ENCODE results near the gene ITSN2. TPM values are rescaled to one million over a fixed set of nuclear protein-coding genes. Genes with fewer than 3 reads are reported as not detected.

Gene ITSN2
- total and polyA plus RNA-seq, 2 donors (not counting 1 experiment from before 2014, with no cell fraction given) = 23.1 to 43.4 TPM

GRCh38 chr2:24160761-24161160 lies 199.6 kb downstream of the ITSN2 start:
- H3K79me2 ChIP-seq (ENCODE audit: control insufficient read depth, insufficient read depth, low read length) = no peaks in the 10 kb centered on the region

GRCh38 chr2:24159708-24160107 lies 200.6 kb downstream of the ITSN2 start:
- H4K20me1 ChIP-seq (ENCODE audit: control insufficient read depth, extremely low read depth, insufficient read depth, low read length) = no peaks in the 10 kb centered on the region
- H3K4me3 ChIP-seq (replicated peaks in 1 of 4; ENCODE audit: control extremely low read depth in 1 of 4, insufficient read depth in 1 of 4, low read depth in 3 of 4, low read length in 4 of 4) = no peak overlapping the region
- no peaks in the 10 kb centered on the region for H3K27me3 ChIP-seq (ENCODE audit: control insufficient read depth, insufficient read depth, low read length)
- H3K79me2 ChIP-seq (ENCODE audit: control insufficient read depth, insufficient read depth, low read length) = no peaks in the 10 kb centered on the region
- H3K4me2 ChIP-seq (ENCODE audit: extremely low read depth, insufficient read depth, low read length) = no peak overlapping the region
- no peak for DNase-seq (ENCODE audit: low read depth in 2 of 2)
- H3K9me3 ChIP-seq (ENCODE audit: control insufficient read depth, insufficient read depth, low read depth, low read length) = no peaks in the 10 kb centered on the region
- no peak overlapping the region for H3K27ac ChIP-seq (ENCODE audit: insufficient read depth, low read length)
- H3K36me3 ChIP-seq (ENCODE audit: control insufficient read depth, insufficient read depth, low read length) = no peaks in the 10 kb centered on the region
- no peak overlapping the region for H2AFZ ChIP-seq (ENCODE audit: low read length)
- no peak overlapping the region for H3K9ac ChIP-seq (ENCODE audit: insufficient read depth, low read length)
- H3K4me1 ChIP-seq (ENCODE audit: control insufficient read depth, extremely low read depth, insufficient read depth, low read length) = no peaks in the 10 kb centered on the region
- TF ChIP-seq CTCF (conservative IDR thresholded peaks at IDR 0.05 in 1 of 2, IDR thresholded peaks at IDR 0.05 in 1 of 2; ENCODE audit: low read depth in 1 of 2, low read length in 2 of 2) (no peak), EZH2 (IDR thresholded peaks at IDR 0.05; ENCODE audit: low read length, missing control alignments) (no peak)

More at GRCh38 chr2:24160761-24161160, 199.6 kb downstream of the ITSN2 start:
- Histone ChIP-seq H3K36me3 (ENCODE audit: control insufficient read depth, insufficient read depth, low read length) (no peaks in the 10 kb centered on the region), H3K4me2 (ENCODE audit: extremely low read depth, insufficient read depth, low read length) (no peak overlapping the region), H3K27me3 (ENCODE audit: control insufficient read depth, insufficient read depth, low read length) (no peaks in the 10 kb centered on the region), H3K9me3 (ENCODE audit: control insufficient read depth, insufficient read depth, low read depth, low read length) (no peaks in the 10 kb centered on the region), H4K20me1 (ENCODE audit: control insufficient read depth, extremely low read depth, insufficient read depth, low read length) (no peaks in the 10 kb centered on the region), H2AFZ (ENCODE audit: low read length) (no peak overlapping the region), H3K4me3 (replicated peaks in 1 of 4; ENCODE audit: control extremely low read depth in 1 of 4, insufficient read depth in 1 of 4, low read depth in 3 of 4, low read length in 4 of 4) (no peak overlapping the region), H3K9ac (ENCODE audit: insufficient read depth, low read length) (no peak overlapping the region), H3K4me1 (ENCODE audit: control insufficient read depth, extremely low read depth, insufficient read depth, low read length) (no peaks in the 10 kb centered on the region), H3K27ac (ENCODE audit: insufficient read depth, low read length) (no peak overlapping the region)
- no peak for DNase-seq (ENCODE audit: low read depth in 2 of 2)
- TF ChIP-seq CTCF (conservative IDR thresholded peaks at IDR 0.05 in 1 of 2, IDR thresholded peaks at IDR 0.05 in 1 of 2; ENCODE audit: low read depth in 1 of 2, low read length in 2 of 2) = no peak
- no peak for TF ChIP-seq EZH2 (IDR thresholded peaks at IDR 0.05; ENCODE audit: low read length, missing control alignments)

GRCh38 chr2:24158131-24158530 lies 202.2 kb downstream of the ITSN2 start:
- DNase-seq (ENCODE audit: low read depth in 2 of 2) = no peak
- no peaks in the 10 kb centered on the region for H3K27me3 ChIP-seq (ENCODE audit: control insufficient read depth, insufficient read depth, low read length)
- H3K4me2 ChIP-seq (ENCODE audit: extremely low read depth, insufficient read depth, low read length) = no peak overlapping the region
- no peaks in the 10 kb centered on the region for H4K20me1 ChIP-seq (ENCODE audit: control insufficient read depth, extremely low read depth, insufficient read depth, low read length)
- no peaks in the 10 kb centered on the region for H3K9me3 ChIP-seq (ENCODE audit: control insufficient read depth, insufficient read depth, low read depth, low read length)
- no peak overlapping the region for H3K9ac ChIP-seq (ENCODE audit: insufficient read depth, low read length)
- TF ChIP-seq CTCF (conservative IDR thresholded peaks at IDR 0.05 in 1 of 2, IDR thresholded peaks at IDR 0.05 in 1 of 2; ENCODE audit: low read depth in 1 of 2, low read length in 2 of 2) (no peak), EZH2 (IDR thresholded peaks at IDR 0.05; ENCODE audit: low read length, missing control alignments) (no peak)
- H3K79me2 ChIP-seq (ENCODE audit: control insufficient read depth, insufficient read depth, low read length) = no peaks in the 10 kb centered on the region
- H3K27ac ChIP-seq (ENCODE audit: insufficient read depth, low read length) = no peak overlapping the region
- H3K4me3 ChIP-seq (replicated peaks in 1 of 4; ENCODE audit: control extremely low read depth in 1 of 4, insufficient read depth in 1 of 4, low read depth in 3 of 4, low read length in 4 of 4) = no peak overlapping the region
- H2AFZ ChIP-seq (ENCODE audit: low read length) = no peak overlapping the region
- H3K36me3 ChIP-seq (ENCODE audit: control insufficient read depth, insufficient read depth, low read length) = no peaks in the 10 kb centered on the region
- H3K4me1 ChIP-seq (ENCODE audit: control insufficient read depth, extremely low read depth, insufficient read depth, low read length) = no peaks in the 10 kb centered on the region
